ENCODE measurements around the gene B3GNT4.
A peak's percentile ranks its signal among the peaks of the same experiment; 100 is the strongest.
"Not testable (repeated sequence)": the region's sequence is repeated elsewhere in the genome, so short reads cannot be mapped to it uniquely, and the experiment has no call there.

Gene B3GNT4

DNA sequence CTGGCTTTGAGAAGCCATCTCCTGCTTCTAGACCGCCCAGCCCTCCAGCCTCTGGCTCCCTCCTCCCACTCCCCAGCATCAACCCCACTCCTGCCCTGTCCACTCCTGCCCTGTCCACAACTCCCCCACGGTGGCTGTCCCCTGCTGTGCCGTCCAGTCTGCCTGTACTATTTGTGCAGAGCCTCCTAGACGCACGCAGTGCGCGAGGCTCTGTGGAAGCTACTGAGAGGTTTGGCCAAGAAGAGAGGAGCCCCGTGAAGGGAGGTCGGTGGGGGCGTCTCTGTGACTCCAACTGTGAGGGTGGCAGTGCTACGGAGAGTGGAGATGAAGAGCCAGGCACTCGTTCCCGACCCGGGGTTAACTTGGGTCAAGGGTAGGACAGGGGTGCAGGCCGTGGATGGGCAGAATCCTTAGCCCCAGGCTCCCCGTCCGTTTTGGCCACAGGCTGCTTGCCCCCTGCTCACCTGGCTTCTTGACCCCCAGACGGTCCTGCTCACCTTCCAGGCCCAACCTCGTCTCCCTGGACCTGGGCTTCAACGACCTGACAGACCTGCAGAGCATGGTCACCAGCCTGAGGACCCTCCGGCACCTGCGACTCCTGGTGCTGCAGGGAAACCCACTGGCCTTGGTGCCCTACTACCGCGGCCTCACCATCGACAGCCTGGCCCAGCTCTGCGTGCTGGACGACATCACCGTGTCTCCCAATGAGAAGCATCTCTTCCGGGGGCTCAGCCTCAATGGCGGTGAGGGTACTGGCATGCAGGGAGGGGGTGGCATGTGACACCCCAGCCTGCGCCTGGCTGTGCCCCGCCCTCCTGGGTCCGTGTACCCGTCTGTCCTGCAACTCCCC, 13.7 kb upstream of the B3GNT4 start:
- no peak for DNase-seq

DNA sequence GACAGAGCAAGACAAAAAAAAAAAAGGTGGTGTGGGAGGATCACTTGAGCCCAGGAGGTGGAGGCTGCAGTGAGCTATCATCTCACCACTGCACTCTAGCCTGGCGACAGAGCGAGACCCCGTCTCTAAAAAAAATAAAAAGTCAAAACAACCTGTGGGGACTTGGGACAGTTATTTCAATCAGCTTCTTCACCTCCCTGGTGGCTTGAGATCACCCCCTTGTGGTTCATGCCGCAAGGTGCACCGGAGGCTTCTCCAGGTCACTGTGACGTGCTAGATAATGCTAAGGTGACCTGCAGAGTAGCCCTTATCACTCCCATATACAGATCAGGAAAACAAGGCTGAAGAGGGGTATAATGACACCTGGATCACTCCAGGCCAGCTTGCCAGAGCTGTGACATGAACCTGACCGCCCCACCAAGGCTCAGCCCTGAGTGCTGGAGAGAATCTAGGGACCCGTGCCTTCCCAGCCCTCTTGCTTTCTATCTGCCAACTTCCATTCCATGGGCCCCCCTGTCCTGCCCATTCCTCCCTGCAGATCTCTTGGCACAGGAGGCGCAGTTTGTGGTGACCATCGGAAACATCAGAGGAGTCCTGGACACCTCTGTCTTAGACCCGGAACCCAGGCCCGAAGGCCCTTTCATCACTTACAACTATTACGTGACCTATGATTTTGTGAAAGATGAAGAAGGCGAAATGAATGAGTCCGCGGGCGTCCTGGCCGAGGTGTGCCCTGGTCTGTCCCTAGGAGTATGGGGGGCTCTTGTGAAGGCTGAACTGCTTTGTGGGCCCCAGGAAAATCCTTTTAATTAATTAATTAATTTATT, 12.5 kb upstream of the B3GNT4 start:
- peak; percentile 54 for DNase-seq

DNA sequence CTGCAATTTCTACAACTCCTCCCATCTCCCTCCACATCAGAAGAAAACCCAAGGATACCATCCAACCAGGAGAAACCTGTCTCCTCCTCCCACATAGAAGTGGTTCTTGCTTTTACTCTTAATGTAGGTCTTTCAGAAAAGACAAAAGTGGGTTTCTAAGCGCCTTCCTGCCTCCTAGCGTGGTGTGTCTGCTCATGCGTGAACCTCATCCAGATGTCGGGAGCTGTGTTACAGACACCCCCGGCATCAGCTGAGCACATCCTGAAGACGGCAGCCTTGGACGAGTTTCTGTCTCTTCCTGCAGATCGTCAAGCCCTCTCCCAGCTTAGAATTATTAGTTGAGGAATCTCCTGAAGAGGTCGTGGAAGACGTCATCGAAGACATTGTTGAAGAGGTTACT, 11.1 kb upstream of the B3GNT4 start:
- DNase-seq, result no peak

DNA sequence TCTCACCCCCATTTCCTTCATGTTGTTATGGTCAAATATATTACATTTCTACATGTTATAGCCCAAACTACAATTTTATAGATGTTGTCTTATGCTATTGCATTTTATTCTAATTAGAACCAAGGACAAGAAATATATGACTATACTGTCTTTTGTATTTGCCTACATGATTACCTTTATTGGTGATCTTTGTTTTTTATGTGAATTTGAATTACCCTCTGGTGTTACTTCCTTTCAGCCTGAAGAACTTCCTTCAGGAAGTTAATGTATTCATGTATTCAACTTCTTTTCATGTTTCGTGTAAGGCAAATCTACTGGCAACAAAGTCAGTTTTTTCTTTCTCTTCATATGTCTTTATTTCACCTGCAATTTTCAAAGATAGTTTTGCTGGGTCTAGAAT, 8.7 kb upstream of the B3GNT4 start:
- DNase-seq, result no peak

DNA sequence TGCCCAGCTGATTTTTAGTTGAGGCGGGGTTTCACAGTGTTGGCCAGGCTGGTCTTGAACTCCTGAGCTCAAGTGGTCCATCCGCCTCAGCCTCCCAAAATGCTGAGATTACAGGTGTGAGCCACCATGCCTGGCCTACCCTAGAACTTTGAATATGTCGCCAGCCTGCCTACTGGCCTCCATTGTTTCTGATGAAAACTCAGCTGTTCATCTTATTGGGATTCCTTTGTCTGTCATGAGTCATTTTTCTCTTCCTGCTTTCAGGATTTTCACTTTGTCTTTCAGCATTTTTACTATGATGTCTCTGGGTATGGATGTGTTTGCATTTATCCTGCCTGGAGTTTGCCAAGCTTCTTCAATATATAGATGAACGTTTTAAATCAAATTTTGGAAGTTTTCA, 8.1 kb upstream of the B3GNT4 start:
- no peak for DNase-seq

DNA sequence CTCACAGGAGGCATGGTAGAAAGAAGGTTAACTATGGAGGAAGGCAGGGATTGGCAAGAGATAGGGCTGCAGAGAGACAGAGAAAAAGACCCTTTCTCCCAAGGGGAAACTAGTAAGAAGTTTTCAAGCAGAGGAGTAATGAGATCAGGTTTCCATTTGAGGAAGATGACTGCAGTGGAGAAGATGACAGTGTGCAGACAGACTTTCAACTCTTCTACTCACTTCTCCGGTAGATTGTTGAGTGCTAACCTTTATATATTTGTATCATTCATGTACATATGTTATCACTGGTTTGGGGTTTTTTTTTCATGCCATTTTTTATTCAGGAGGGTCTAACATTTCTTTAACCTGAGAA, 5.9 kb upstream of the B3GNT4 start:
- no peak for DNase-seq

DNA sequence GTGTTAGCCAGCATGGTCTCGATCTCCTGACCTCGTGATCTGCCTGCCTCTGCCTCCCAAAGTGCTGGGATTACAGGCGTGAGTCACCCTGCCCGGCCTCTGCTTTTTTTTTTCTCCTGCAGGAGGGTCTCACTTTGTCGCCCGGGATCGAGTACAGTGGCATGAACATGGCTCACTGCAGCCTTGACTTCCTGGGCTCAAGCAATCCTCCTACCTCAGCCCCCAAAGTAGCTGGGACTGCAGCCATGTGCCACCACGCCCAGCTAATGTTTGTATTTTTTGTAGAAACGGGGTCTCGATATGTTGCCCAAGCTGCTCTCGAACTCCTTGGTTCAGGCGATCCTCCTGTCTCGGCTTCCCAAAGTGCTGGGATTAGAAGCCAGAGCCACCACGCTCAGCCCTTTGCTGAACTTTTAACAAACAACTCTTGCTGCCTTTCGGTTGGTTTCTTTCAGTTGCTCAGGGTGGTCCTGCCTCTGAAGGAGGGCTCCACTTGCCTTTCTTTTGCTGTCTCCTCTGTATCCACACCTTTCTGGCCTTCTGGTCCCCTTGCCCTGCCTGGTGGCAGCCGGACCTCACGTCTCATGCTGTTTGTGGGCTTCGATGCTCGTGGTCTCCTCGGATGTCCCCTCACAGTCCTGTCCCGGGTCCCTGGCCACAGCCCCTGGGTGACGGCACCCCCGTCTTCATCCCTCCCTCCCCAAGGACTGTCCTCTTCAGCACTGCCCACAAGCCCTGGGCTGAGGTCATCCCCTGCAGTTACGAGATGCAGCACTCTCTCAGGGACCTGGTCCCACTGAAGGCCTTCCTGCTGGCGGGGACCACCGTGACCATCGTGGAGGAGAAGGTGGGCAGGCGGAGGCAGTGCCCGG, 3.8 kb upstream of the B3GNT4 start:
- no peak for DNase-seq

DNA sequence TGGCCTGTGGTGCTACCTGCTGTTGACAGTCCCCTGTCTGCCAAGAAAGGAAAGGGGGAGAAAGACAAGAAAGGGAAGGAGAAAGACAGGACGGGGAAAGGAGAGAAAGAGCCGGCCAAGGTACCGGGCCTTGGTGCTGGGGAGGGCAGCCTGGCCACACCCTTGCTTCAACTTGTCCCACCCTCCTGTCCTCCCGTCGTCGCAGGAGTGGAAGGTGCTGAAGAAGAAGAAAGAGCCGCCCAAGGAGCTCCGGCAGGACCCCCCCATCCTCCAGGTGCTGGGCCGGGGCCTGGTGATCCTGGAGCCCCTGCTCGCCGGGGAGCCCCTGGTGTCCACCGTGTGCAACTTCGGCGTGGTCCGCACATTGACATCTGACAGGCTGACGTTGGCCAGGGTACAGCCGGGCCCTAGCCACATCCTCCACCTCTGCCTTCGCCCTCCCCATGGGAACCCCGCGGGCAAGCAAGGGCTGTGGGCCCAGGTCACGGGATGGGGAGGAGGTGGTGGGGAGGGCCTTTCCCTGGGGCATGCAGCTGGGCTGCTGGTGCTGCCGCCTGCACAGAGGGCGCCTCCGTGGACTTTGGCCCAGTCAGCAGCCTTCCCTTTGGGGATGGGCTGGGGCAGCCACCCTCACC, 2.9 kb upstream of the B3GNT4 start:
- DNase-seq, result no peak

DNA sequence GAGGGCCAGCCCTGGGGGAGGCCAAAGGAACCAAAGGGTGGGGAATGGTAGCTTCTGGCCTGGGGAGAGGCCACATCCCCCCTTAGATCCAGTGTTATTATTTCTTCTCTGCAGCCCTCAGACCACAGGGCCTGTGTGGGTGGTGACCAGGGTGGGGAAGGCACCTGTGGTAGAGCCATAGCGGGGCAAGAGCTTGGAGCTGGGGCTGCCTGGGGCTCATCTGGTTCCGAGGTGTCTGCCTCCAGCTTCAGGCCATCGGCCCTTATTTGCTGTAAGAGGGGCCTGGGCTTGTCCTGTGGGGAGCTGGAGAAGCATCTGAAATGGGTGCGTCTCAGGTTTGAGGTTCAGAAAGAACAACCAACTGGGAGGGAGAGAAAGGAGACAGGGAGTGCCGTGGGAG, 2.1 kb upstream of the B3GNT4 start:
- no peak for DNase-seq

DNA sequence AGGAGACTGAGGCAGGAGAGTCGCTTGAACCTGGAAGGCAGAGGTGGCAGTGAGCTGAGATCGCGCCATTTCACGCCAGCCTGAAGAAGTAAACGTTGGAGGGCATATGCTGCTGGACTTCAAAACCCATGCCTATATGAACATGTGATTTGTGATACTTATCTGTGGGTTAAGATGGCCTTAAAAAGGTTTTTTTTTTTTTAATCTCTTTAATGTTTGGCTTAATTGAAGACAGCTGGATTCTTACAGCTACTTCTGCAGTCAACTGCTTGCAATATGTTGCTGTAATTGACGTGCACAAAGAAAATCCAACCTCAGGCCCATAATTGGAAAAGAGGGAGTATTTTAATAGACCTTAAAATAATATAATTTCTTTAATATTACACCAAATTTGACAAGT, 1.5 kb upstream of the B3GNT4 start:
- no peak for DNase-seq

DNA sequence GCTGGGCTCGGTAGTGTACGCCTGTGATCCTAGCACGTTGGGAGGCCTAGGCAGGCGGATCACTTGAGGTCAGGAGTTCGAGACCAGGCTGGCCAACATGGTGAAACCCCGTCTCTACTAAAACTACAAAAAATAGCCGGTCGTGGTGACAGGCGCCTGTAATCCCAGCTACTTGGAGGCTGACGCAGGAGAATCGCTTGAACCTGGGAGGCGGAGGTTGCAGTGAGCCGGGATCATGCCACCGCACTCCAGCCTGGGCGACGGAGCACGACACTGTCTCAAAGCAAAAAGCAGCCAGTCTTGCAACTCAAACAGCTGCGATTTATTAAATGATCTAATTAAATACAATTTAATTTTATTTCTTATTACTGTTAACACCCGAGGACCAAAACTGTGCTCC, 698 bp upstream of the B3GNT4 start:
- DNase-seq, result not testable (repeated sequence)

DNA sequence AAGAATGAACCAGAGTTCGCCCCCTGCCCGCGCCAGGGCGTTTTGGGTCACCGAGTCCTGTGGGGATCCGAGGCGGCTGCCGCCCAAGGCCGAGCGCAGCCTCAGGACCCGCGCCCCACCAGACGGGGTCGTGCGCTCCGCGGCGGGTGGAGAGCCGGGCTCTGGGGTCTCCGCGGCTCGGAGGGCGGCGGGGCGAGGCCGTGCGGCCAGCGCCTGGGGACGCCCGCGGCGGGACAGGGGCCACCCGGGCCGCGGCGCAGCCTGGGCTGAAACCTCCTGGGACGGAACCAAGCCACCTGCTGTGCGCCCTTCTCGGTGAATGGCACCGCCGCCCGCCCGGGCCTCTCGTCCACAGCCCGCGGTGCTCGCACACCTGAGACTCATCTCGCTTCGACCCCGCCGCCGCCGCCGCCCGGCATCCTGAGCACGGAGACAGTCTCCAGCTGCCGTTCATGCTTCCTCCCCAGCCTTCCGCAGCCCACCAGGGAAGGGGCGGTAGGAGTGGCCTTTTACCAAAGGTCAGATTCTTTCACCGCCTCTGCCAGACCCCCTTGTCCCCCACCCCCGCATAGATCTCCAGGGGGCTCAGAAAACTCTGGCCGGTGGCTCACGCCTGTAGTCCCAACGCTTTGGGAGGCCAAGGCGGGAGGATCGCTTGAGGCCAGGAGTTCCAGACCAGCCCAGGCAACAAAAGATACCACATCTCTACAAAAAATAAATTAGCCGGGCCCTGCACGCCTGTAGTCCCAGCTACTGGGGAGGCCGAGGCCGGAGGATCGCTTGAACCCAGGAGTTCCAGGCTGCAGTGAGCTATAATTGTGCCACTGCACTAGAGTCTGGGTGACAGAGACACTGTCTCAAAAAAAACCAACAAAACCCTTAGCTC, 901 bp downstream of the B3GNT4 start:
- DNase-seq, result no peak

DNA sequence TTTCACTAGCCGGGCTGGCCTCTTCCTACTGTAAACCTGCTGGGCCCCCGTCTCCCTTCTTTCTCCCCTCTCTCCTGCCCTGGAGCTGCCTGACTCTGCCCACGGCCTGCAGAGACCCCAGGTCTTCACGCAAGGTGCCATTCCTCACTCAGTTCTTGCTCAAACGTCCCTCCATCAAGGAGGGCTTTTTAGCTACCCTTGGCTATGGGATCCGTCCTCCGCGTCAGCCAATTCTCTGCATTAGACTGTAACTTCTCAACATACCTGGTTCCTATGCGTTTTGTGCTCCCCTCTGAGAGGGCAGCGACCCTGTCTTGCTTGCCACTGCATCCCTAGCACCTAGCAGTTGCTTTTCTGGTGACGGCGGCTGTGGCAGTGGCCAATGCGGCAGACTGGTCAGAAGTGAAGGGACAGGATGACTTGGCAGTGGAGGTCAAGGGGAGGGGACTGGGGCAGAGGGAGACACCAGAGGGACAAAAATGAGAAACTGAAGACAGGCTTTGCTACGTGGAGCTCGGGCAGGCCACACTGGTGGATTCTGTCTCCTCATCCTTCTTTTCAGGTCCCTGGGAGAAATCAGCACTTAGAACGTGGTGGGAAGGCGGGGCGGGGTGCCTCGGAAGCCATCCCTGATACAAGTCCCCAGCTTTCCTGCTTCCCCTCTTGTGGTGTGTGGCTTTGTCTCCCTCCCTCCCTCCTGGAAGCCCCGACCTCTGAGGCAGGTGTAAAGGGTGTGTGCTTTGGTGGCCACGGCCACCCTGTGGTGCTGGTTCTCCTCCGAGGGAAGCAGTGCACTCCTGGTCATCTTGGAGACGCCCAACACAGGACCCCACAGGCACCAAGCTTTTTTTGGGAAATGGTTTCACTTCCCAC, 1.8 kb downstream of the B3GNT4 start:
- DNase-seq, result peak; percentile 19

DNA sequence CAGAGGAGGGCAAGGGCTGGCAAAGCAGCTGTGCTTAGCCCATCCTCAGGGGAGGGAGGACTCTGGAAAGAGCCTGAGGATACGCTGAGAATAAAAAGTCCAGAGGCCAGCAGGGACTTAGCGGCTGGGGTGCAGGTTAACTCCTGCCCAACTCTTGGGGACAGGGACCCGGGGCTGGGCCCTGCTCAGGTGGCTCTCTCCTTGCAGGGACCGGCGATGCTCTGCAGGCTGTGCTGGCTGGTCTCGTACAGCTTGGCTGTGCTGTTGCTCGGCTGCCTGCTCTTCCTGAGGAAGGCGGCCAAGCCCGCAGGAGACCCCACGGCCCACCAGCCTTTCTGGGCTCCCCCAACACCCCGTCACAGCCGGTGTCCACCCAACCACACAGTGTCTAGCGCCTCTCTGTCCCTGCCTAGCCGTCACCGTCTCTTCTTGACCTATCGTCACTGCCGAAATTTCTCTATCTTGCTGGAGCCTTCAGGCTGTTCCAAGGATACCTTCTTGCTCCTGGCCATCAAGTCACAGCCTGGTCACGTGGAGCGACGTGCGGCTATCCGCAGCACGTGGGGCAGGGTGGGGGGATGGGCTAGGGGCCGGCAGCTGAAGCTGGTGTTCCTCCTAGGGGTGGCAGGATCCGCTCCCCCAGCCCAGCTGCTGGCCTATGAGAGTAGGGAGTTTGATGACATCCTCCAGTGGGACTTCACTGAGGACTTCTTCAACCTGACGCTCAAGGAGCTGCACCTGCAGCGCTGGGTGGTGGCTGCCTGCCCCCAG, 2.8 kb downstream of the B3GNT4 start:
- DNase-seq, result no peak

DNA sequence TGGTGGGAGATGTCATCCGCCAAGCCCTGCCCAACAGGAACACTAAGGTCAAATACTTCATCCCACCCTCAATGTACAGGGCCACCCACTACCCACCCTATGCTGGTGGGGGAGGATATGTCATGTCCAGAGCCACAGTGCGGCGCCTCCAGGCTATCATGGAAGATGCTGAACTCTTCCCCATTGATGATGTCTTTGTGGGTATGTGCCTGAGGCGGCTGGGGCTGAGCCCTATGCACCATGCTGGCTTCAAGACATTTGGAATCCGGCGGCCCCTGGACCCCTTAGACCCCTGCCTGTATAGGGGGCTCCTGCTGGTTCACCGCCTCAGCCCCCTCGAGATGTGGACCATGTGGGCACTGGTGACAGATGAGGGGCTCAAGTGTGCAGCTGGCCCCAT, 3.5 kb downstream of the B3GNT4 start:
- DNase-seq, result no peak

DNA sequence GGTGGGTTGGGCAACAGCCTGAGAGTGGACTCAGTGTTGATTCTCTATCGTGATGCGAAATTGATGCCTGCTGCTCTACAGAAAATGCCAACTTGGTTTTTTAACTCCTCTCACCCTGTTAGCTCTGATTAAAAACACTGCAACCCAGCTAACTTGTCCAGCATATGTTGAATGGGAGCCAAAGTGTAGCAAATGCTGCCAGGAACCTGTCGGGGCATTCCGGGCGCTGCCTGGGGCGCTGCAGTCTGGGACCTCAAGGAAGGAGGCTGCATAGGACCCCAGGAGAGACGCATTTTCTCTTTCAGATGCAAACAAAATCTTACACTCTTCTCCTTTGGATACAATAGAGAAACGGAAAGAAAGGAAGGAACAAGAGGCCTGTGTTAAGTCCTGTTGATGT, 3.9 kb downstream of the B3GNT4 start:
- DNase-seq, result no peak

DNA sequence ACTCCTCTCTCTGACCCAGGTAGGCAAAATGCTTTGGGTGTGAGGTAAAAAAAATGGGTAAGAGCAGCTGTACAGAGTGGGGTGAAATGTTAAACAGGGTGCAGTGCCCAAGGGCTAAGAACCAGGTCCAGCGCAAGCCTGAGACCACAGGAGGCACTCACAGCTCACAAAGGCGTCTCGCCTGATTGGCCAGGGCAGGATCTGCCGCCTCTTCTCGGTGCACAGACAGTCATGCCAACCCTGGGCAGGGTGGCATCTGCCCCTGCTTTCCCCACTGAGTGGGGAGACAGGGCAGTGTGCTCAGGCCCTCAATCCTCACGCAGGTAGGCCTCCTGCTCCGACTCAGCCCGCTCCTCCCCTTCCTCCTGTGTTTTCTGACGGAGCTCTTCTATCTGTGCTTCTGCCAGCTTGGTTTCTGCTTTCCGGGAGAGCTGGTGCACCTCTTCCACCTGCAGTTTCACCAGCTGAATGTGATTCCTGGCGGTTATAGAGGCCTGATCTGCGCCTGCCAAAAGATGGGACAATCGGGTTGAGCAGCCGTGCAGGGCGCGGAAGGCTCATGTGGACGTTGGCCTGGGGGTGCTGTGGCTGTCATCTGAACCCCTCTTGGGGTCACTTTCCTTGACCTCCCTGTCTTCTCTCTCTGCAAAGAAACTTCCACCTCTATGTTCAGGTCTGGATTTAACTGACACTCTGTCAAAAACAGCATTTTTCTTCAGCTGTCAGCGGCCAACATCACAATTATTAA, 4.7 kb downstream of the B3GNT4 start:
- DNase-seq, result no peak

DNA sequence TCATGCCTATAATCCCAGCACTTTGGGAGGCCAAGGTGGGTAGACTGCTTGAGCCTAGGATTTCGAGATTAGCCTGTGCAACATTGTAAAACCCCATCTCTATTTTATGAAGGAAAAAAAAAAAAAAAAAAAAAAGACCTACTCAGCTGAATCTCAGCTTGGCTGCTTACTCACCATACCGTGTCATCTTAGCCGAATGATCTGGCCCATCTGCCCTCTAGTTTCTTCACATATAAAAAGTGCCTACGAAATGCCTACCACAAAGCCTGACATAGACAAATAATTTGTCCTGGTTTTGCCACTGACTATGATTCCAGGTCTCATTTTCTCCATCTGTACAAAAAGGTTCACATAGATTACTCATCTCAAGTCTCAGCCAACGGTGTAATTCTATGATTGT, 12.3 kb downstream of the B3GNT4 start:
- no peak for DNase-seq

DNA sequence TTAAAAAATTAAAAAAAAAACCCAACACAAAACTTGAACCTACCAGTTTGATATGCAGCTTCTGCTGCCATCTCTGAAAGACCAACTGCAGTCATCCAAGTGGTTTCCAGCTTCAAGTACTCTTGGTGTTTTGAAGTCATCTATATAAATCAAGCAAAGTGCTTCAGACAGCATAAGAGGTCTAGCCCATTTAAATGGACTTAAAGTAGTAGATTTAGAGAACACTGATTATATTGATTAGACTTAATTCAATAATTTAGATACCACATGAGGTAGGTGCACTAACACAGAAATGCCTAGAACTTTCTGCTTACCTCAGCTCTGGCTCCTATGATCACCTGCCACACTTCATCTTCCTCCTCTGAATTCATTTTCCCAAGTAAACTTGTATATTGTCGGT, 12.9 kb downstream of the B3GNT4 start:
- no peak for DNase-seq

All from MV-4-11 (cell line).